Activated gamma-delta T cell treated with anti-CD3 and anti-CD28 coated beads, Interleukin-2, amount 50 U/mL, for 16 hours (primary cell): ENCODE data around the gene ANKRD13D.

Experiments used
- DNase-seq: peaks from one replicate; pipeline ENCODE4 v3.0.0-alpha.2; 2020; ENCODE audit warnings: low read depth

ANKRD13D gene

GRCh38 chr11:67261946-67262681, 27.0 kb upstream of the ANKRD13D start:
- no peak for DNase-seq

DNA sequence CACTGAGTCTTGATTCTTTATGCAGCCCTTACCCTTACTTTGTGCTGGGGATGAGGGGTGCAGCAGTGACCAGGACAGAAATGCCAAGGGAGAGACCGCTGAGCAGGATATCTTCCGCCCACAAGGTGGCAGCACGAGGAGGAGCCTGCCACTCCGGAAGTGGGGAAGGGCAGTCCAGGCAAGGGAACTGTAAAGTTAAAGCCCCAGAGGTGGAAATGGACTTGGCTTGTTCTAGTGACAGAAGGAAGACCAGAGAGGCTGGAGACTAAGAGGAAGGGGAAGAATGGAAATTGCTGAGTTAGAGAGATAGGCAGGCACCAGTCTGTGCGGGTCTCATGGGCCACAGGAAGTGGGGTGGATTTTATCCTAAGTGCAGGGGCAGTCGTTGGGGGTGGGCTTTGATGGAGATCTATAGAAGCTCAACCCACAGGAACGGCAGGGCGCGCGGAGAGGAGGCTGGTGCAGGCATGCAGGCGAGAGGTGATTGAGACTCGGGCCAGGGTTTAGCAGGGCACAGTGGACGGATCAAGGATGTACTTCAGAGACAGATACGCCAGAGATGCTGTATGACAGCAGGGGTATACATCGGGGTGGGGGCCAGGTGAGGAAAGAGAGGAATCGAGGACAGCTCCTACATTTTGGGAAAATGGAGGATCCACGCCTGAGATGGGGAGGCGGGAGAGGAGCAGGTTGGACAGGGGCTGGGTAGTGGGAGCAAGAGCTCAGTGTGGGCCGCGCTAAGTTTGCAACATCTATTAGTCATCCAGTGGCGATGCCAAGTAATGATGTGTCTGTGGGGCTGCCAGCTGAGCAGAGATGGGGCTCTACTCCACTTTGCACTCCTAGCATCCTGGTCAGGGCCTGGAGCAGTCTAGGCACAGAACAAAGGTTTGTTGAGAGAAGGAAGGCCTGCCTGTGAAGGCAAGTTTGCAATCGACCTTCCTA, 26.1 kb upstream of the ANKRD13D start:
- DNase-seq = no peak

GRCh38 chr11:67264260-67264659, 24.8 kb upstream of the ANKRD13D start:
- DNase-seq = no peak

DNA sequence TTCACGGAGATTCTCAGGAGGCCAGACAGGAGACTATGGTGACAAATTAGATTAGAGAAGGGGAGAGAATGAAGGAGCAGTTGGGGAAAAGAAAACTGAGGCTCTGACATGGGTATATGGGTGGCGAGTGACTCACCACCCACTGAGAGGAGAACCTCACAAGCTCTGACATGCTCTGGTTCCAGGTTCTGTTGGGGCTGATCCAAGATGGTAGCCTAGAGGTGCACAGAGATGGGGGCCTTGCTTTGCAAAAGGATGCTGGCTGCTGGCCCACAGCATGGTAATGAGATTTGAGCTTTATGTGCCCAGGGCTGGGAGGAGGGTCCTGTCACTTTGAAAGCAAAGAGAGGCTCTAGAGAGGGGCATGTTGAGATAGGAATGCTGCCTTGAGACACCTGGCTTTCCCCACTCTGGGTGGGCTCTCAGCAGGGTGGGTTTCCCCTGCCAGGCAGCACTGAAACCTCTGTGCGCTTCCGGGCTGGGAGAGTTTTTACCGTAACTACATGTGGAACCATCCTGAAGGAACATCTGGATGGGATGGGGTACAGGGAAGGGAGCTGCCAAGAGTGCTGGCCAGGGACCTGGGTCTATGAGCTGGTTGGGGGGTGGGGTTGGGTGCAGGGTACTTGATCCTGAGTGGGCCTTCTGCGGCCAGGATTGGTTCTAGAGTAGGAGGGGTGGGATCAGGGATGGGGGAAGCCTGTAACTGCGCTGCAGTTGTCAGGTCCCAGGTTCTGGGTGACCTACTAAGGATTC, 24.0 kb upstream of the ANKRD13D start:
- DNase-seq = no peak

- DNase-seq = peak; percentile 68
Observed at GRCh38 chr11:67265633-67266448, 23.3 kb upstream of the ANKRD13D start.

- no peak for DNase-seq
Observed at GRCh38 chr11:67266449-67267187, 22.5 kb upstream of the ANKRD13D start, which contains the start of gene GRK2. Gene GRK2 (plus strand): TSS chr11:67266473. CDS start chr11:67266700, 227 bp downstream.

- no peak for DNase-seq
Observed at GRCh38 chr11:67267188-67268080, 21.7 kb upstream of the ANKRD13D start.

- no peak for DNase-seq
Observed at GRCh38 chr11:67268081-67268961, 20.8 kb upstream of the ANKRD13D start.

DNA sequence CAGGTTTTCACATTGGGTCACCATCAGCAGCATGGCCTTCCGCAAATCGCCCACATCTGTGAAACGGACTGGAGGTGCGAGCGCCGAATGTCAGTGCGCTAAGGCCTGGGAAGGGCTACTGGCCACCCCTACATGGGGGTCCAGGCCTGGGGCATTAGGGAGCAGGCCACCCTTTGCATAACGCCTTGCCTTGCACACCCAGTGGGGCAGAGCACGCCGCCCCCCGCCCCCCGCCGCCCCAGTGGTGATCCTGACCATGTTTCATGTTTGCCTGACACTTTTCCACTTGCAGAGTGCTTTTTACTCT, 20.2 kb upstream of the ANKRD13D start:
- DNase-seq = no peak

- DNase-seq = no peak
Observed at GRCh38 chr11:67269401-67270255, 19.5 kb upstream of the ANKRD13D start.

- DNase-seq = no peak
Observed at GRCh38 chr11:67270256-67271204, 18.6 kb upstream of the ANKRD13D start.

DNA sequence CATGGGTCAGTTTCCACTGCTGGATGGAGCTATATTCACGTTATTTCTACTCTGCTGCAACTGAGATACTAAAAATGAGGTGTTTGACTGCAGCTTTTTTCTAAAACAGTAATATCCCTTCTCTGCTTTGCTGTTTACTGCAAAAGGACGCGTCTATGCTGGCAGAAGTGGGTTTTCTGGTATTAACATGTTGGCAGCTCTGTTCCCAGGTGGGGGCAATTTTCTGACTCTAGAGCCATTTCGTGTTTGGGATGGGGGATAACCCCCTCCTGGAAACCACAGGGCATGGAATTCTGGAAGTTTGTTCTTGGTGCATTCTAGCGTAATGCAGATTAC, 17.9 kb upstream of the ANKRD13D start:
- no peak for DNase-seq

- DNase-seq = no peak
Observed at GRCh38 chr11:67271541-67272284, 17.4 kb upstream of the ANKRD13D start.

DNA sequence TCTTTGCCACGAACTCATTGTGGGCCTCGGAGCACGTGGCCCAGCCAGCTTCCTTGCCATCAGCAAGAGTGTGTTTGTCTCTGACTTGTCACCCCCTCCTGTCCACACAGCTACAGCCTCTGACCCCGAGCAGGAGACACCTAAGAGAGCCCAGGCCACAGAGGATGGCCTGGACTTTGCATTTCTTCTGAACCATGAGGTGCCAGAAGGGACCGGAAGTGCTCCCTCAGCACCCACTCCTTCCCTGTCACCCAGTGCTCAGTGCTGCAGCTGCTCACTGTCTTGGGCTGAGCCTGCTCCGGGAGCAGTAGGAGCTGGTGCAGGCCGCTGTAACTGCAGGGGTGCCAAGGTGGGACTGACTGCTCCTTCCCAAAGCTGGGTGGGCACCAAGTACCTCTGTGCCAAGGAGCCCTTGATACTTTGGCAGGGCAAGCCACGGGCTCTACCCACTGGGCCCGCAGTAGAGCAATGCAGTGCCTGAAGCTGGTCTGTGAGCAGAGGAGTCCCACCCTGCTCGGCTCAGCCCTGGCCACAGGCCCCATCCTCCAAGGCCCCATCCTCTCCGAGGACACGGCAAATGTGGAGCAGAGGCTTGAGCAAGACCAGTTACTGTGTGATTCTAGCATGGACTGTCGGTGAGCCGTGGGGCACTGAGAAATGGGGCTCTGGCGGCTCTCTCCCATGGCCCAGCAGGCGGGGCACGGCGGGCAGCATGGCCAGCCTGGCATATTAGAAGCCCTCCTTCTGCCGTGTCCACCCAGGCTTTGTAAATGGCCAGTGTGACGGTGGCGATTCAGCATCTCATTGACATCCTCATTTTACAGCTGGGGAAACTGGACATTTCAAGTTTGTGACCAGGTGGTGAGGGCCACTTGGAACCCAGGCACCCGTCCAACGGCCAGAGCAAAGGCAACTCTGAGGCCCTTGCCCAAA, 16.5 kb upstream of the ANKRD13D start:
- DNase-seq = no peak
